Stimulated activated memory B cell treated with anti-CD40 and anti-IgM and Interleukin-4, amounts not matched to agents 10 μg/mL and 1 μg/mL and 100 μg/mL, for 72 hours (primary cell): ENCODE results near the gene SLC27A2.

ENCODE experiments used
- ATAC-seq: fragments of 150-1000 bp; cut with Tn5 transposase; 2 replicates; pipeline ENCODE4 v1.10.0; 2021
- H3K27ac Mint-ChIP-seq: one replicate; pipeline ENCODE4 v1.8.0; 2022; ENCODE audit warnings: mild to moderate bottlenecking, mixed read lengths
- H3K27me3 Mint-ChIP-seq: one replicate; pipeline ENCODE4 v1.8.0; 2022; ENCODE audit warnings: mixed read lengths
- H3K36me3 Mint-ChIP-seq: one replicate; pipeline ENCODE4 v1.8.0; 2022; ENCODE audit warnings: mixed read lengths
- H3K4me1 Mint-ChIP-seq: one replicate; pipeline ENCODE4 v1.8.0; 2022; ENCODE audit warnings: mixed read lengths
- H3K4me3 Mint-ChIP-seq: one replicate; pipeline ENCODE4 v1.8.0; 2022; ENCODE audit warnings: mild to moderate bottlenecking, moderate library complexity, mixed read lengths
- H3K9me3 Mint-ChIP-seq: one replicate; pipeline ENCODE4 v1.8.0; 2022; ENCODE audit warnings: mixed read lengths

Gene SLC27A2

GRCh38 chr15:50251638-50252182 is 69.7 kb downstream of the SLC27A2 start:
- H3K27ac Mint-ChIP-seq, result no peak overlapping the region

GRCh38 chr15:50252556-50252955 is 70.6 kb downstream of the SLC27A2 start:
- peaks cover 8% of the 10 kb centered on the region for H3K4me1 Mint-ChIP-seq
- H3K27ac Mint-ChIP-seq, result no peak overlapping the region
- H3K36me3 Mint-ChIP-seq, result no peaks in the 10 kb centered on the region
- H3K4me3 Mint-ChIP-seq, result no peak overlapping the region
- H3K27me3 Mint-ChIP-seq, result no peaks in the 10 kb centered on the region
- ATAC-seq, result no peak
- no peaks in the 10 kb centered on the region for H3K9me3 Mint-ChIP-seq

More at GRCh38 chr15:50251638-50252182, 69.7 kb downstream of the SLC27A2 start:
- no peaks in the 10 kb centered on the region for H3K9me3 Mint-ChIP-seq
- no peak overlapping the region for H3K4me3 Mint-ChIP-seq
- H3K27me3 Mint-ChIP-seq, result no peaks in the 10 kb centered on the region
- peaks cover 8% of the 10 kb centered on the region for H3K4me1 Mint-ChIP-seq
- H3K36me3 Mint-ChIP-seq, result no peaks in the 10 kb centered on the region
- ATAC-seq, result no peak

GRCh38 chr15:50256188-50257041 is 74.4 kb downstream of the SLC27A2 start:
- Mint-ChIP-seq H3K27me3 (no peaks in the 10 kb centered on the region), H3K4me3 (no peak overlapping the region), H3K36me3 (no peaks in the 10 kb centered on the region), H3K4me1 (peaks cover 12% of the 10 kb centered on the region), H3K27ac (no peak overlapping the region), H3K9me3 (no peaks in the 10 kb centered on the region)
- no peak for ATAC-seq

DNA sequence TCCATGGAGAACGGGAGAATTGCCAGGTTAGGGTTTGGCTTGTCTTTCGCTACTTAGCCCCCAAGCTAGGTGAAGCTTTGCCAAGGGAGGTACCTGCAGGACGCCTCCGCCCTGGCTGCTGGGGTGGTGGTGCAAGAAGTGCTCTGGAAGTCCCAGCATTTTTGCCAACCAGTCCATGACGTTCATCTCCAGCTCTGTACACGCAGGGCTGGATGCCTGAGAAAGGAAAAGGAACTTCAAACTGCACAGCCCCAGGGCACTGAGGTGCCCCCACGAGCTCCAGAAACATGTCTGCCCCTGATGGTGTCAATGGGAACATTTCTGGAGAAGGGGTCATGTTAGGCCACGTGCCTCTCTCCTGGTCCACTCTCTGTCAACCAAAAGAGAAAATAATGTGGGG is 75.3 kb downstream of the SLC27A2 start:
- Mint-ChIP-seq H3K36me3 (no peaks in the 10 kb centered on the region), H3K27ac (no peak overlapping the region), H3K27me3 (no peaks in the 10 kb centered on the region), H3K4me1 (peaks cover 19% of the 10 kb centered on the region), H3K4me3 (no peak overlapping the region), H3K9me3 (no peaks in the 10 kb centered on the region)
- ATAC-seq, result no peak

- H3K27me3 Mint-ChIP-seq, result peaks cover 2% of the 10 kb centered on the region
- ATAC-seq, result no peak
- peaks cover 25% of the 10 kb centered on the region for H3K4me1 Mint-ChIP-seq
- no peak overlapping the region for H3K4me3 Mint-ChIP-seq
- no peak overlapping the region for H3K27ac Mint-ChIP-seq
- no peaks in the 10 kb centered on the region for H3K9me3 Mint-ChIP-seq
- no peaks in the 10 kb centered on the region for H3K36me3 Mint-ChIP-seq
Measured at GRCh38 chr15:50257924-50258323, 75.9 kb downstream of the SLC27A2 start.

DNA sequence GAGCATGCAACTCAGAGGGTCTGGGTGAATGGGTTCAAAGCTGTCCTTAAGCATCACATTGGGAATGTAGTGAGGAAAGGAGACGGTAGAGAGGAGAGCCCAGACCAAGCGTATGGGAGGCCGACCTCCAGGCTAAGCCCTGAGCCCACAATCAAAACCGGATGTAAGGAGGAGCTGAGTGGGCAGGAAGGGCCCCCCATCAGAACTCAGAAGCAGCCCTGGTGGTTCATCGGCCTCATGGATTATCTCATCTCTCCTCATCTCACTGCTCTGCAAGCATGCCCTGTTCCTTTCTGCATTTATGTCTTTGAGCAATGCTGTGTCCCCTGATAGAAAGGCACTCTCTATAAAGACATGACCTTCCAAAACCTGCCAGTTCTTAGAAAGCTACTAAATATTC is 77.3 kb downstream of the SLC27A2 start:
- peaks cover 8% of the 10 kb centered on the region for H3K27me3 Mint-ChIP-seq
- H3K4me3 Mint-ChIP-seq, result no peak overlapping the region
- ATAC-seq, result no peak
- no peaks in the 10 kb centered on the region for H3K36me3 Mint-ChIP-seq
- peaks cover 28% of the 10 kb centered on the region for H3K4me1 Mint-ChIP-seq
- no peaks in the 10 kb centered on the region for H3K9me3 Mint-ChIP-seq
- H3K27ac Mint-ChIP-seq, result no peak overlapping the region

DNA sequence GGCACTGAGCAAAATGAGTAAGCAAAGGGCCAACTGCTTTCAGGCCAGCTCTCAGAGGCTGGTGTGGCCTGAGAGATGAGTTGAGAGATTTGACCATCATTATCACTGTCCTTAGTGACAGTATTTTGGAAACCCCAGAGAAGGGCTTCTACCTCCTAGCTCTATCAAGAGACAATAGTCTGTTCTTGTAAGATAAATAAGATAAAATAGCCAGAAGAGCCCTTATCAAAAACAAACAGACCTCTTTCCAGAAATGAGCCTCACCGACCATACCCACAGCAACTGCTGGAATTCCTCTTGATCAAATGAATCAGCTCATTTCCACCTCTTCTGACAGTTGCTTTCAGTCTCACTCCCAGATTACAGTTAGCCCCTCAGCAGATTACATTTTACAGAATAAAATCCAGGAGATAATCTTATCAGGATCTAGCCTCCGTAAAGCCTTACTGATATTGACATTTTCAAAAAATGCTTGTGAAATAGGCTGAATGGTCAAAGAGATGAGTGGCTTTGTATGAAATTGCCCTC is 79.0 kb downstream of the SLC27A2 start:
- Mint-ChIP-seq H3K4me1 (peaks cover 28% of the 10 kb centered on the region), H3K36me3 (no peaks in the 10 kb centered on the region), H3K27ac (peak overlapping the region; percentile 40), H3K9me3 (no peaks in the 10 kb centered on the region), H3K4me3 (no peak overlapping the region), H3K27me3 (peaks cover 8% of the 10 kb centered on the region)
- ATAC-seq, result peak; percentile 2

DNA sequence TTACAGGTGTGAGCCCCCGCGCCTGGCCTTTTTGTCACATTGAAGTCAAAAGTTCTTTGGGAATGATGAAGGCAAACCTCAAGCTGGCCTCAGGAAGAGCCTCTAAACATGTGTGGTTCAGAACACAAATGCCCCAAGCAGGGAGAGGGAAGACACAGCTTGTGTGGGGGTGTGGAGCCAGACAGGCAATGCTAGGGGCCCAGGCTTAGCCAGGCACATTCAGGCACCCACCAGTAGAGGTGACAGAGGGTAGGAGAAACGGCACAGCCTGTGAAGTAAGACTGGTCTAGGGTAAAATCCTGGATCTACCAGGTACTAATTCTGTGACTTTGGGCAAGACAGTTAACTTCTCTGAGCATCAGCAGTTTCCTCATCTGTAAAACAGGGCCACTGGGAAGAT is 80.0 kb downstream of the SLC27A2 start:
- Mint-ChIP-seq H3K27me3 (peaks cover 12% of the 10 kb centered on the region), H3K4me1 (peaks cover 28% of the 10 kb centered on the region), H3K36me3 (peaks cover 2% of the 10 kb centered on the region), H3K4me3 (no peak overlapping the region), H3K9me3 (peaks cover 1% of the 10 kb centered on the region), H3K27ac (no peak overlapping the region)
- ATAC-seq, result no peak

DNA sequence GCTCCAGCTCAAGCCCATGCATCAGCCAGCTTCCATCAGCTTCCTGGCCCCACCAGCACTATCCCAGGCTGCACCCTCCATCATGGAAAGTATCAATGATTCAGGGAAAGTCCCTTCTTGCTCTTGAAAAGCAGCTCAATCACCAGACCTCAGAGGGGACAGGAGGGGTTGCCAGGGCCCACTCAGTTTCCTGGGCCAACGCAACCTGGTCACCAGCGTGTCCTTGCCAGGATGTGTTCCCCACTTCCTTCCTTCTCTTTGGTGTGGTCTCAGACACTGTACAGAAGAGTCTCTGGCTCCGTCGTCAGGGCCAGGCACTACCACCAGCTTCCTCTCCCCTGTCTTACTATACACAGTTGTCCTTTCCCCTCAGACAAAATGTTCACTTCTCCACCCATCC is 80.5 kb downstream of the SLC27A2 start:
- no peak overlapping the region for H3K4me3 Mint-ChIP-seq
- peaks cover 17% of the 10 kb centered on the region for H3K27me3 Mint-ChIP-seq
- peaks cover 28% of the 10 kb centered on the region for H3K4me1 Mint-ChIP-seq
- peaks cover 6% of the 10 kb centered on the region for H3K36me3 Mint-ChIP-seq
- H3K9me3 Mint-ChIP-seq, result peaks cover 4% of the 10 kb centered on the region
- peak; percentile 62 for ATAC-seq
- no peak overlapping the region for H3K27ac Mint-ChIP-seq

DNA sequence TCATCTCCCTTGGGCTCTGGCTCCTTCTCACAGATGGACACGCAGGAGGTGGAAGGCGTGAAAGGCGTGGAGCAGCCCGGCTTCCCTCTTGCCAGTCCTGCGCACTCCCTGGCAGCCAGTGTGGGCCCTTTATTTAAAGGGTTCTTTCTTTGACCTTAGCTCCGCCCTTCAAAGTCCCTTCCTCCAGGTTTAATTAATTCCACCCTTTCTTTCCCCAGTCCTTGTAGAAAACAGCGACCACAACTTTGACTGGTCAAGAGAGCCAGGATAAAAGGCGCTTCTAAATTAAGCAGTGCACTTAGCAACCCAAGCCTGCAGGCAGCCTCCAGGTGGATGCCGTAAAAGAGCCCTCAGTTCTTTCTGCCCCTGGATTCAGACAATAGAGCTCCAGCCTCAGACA is 83.6 kb downstream of the SLC27A2 start, which contains the start of gene HDC:
Gene HDC (minus strand): TSS at position 107 of the 400 bp plus-strand sequence. CDS start 103 bp downstream, at position 4.
- ATAC-seq, result no peak
- Mint-ChIP-seq H3K27ac (no peak within 1 kb of the TSS), H3K9me3 (peaks cover 4% of the 10 kb centered on the region), H3K4me3 (no peak within 1 kb of the TSS), H3K27me3 (peaks cover 17% of the 10 kb centered on the region), H3K4me1 (peaks cover 23% of the 10 kb centered on the region), H3K36me3 (peaks cover 6% of the 10 kb centered on the region)

- peaks cover 6% of the 10 kb centered on the region for H3K36me3 Mint-ChIP-seq
- H3K9me3 Mint-ChIP-seq, result peaks cover 4% of the 10 kb centered on the region
- H3K27me3 Mint-ChIP-seq, result peaks cover 17% of the 10 kb centered on the region
- no peak overlapping the region for H3K27ac Mint-ChIP-seq
- ATAC-seq, result no peak
- no peak overlapping the region for H3K4me3 Mint-ChIP-seq
- peaks cover 6% of the 10 kb centered on the region for H3K4me1 Mint-ChIP-seq
Measured at GRCh38 chr15:50267577-50267976, 85.6 kb downstream of the SLC27A2 start.

- no peak overlapping the region for H3K27ac Mint-ChIP-seq
- H3K4me1 Mint-ChIP-seq, result no peaks in the 10 kb centered on the region
- no peak for ATAC-seq
- peaks cover 16% of the 10 kb centered on the region for H3K36me3 Mint-ChIP-seq
- H3K4me3 Mint-ChIP-seq, result no peak overlapping the region
- H3K9me3 Mint-ChIP-seq, result no peaks in the 10 kb centered on the region
- no peaks in the 10 kb centered on the region for H3K27me3 Mint-ChIP-seq
Measured at GRCh38 chr15:50275091-50275490, 93.1 kb downstream of the SLC27A2 start.

DNA sequence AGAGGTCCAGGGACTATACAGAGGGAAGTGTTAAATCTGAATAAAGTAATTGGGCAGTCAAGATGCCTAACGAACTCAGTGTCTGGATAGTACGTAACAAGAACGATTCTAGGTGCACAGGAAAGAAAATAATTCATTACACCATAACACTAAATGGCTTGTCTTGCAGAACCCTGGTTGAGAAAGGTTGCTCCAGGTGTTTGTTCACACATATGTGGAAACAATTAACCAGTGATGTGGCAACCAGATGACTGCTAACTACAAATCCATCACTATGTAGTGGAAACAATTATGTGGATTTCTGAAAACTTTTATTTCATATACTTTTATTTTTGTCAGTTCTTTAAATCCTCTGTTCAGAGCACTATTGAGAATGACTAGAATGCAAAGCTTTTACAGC is 93.9 kb downstream of the SLC27A2 start:
- Mint-ChIP-seq H3K9me3 (no peaks in the 10 kb centered on the region), H3K4me1 (no peaks in the 10 kb centered on the region), H3K27ac (no peak overlapping the region), H3K27me3 (no peaks in the 10 kb centered on the region), H3K4me3 (no peak overlapping the region), H3K36me3 (peaks cover 23% of the 10 kb centered on the region)
- no peak for ATAC-seq

GRCh38 chr15:50277370-50277769 is 95.4 kb downstream of the SLC27A2 start:
- H3K4me3 Mint-ChIP-seq, result no peak overlapping the region
- H3K9me3 Mint-ChIP-seq, result no peaks in the 10 kb centered on the region
- H3K4me1 Mint-ChIP-seq, result no peaks in the 10 kb centered on the region
- H3K27me3 Mint-ChIP-seq, result no peaks in the 10 kb centered on the region
- ATAC-seq, result no peak
- H3K27ac Mint-ChIP-seq, result peak overlapping the region; percentile 14
- H3K36me3 Mint-ChIP-seq, result peaks cover 23% of the 10 kb centered on the region

- no peaks in the 10 kb centered on the region for H3K9me3 Mint-ChIP-seq
- no peak overlapping the region for H3K4me3 Mint-ChIP-seq
- no peak overlapping the region for H3K27ac Mint-ChIP-seq
- no peaks in the 10 kb centered on the region for H3K27me3 Mint-ChIP-seq
- H3K36me3 Mint-ChIP-seq, result peaks cover 24% of the 10 kb centered on the region
- ATAC-seq, result no peak
- no peaks in the 10 kb centered on the region for H3K4me1 Mint-ChIP-seq
Measured at GRCh38 chr15:50278496-50278895, 96.5 kb downstream of the SLC27A2 start.

DNA sequence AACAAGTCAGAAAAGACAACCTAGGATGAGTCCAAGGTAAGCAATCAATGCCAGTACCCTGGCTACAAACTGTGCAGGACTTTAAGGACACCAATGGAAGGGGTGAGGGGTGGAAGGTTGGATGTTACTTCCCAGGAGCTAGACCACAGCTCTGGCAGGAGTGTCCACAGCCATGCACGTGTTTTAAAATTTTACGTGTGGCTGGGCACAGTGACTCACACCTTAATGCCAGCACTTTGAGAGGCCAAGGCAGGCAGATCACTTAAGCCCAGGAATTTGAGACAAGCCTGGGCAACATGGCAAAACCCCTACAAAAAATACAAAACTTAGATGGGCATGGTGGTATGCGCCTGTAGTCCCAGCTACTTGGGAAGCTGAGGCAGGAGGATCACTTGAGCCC is 98.3 kb downstream of the SLC27A2 start:
- H3K27me3 Mint-ChIP-seq, result no peaks in the 10 kb centered on the region
- no peak for ATAC-seq
- H3K4me1 Mint-ChIP-seq, result no peaks in the 10 kb centered on the region
- H3K36me3 Mint-ChIP-seq, result peaks cover 35% of the 10 kb centered on the region
- H3K9me3 Mint-ChIP-seq, result no peaks in the 10 kb centered on the region
- no peak overlapping the region for H3K27ac Mint-ChIP-seq
- H3K4me3 Mint-ChIP-seq, result no peak overlapping the region
